Urinary bladder (tissue), 4 donors: Measurements from ENCODE around the gene HAPLN3. TPM values are rescaled to one million over a fixed set of nuclear protein-coding genes. Genes with fewer than 3 reads are reported as not detected.

Experiments
- DNase-seq: peaks from one replicate; pipeline ENCODE4 v3.0.0-alpha.2; 2015; ENCODE audit errors: extremely low spot score
- H3K27ac ChIP-seq: one replicate; pipeline ENCODE4 v1.5.1; 2013; ENCODE audit warnings: low read depth, mild to moderate bottlenecking, moderate library complexity
- H3K36me3 ChIP-seq: one replicate; pipeline ENCODE4 v1.6.1; 2013; ENCODE audit warnings: mild to moderate bottlenecking, moderate library complexity; ENCODE audit not compliant: insufficient read depth
- H3K4me1 ChIP-seq: one replicate; pipeline ENCODE4 v1.6.1; 2013; ENCODE audit warnings: mild to moderate bottlenecking, moderate library complexity; ENCODE audit not compliant: insufficient read depth
- H3K4me3 ChIP-seq: one replicate; pipeline ENCODE4 v1.5.1; 2013; ENCODE audit warnings: low read depth, low read length
- WGBS: extraction: QIAGEN DNeasy Blood & Tissue Kit; methylation state at CpG from one replicate; pipeline ENCODE4 v1.1.7; 2013; 5-methylcytosine and 5-hydroxymethylcytosine counted together
- polyA plus RNA-seq: library from polyadenylated mRNA; stranded (reverse); fragments of 200-250 nt; gene quantifications from one replicate; pipeline ENCODE4 v1.2.3, GENCODE V29; 2013
- total RNA-seq: library from RNA; depleted of rRNA; stranded (reverse); fragments of >200 nt; gene quantifications from one replicate; pipeline ENCODE4 v1.2.3, GENCODE V29; 2014
- donor health status: healthy with polysubstance abuse.
- donor health status: healthy.

Gene HAPLN3
- total and polyA plus RNA-seq, 2 donors, result 6.6 to 9.2 TPM

GRCh38 chr15:88896333-88897033 lies 1.1 kb upstream of the HAPLN3 start:
- H3K4me1 ChIP-seq, result peaks cover 3% of the 10 kb centered on the region
- WGBS, result 84% methylated on average over 8 of the region's 8 CpGs
- H3K4me3 ChIP-seq, result no peak overlapping the region
- DNase-seq, result no peak
- no peaks in the 10 kb centered on the region for H3K36me3 ChIP-seq
- no peak overlapping the region for H3K27ac ChIP-seq

DNA sequence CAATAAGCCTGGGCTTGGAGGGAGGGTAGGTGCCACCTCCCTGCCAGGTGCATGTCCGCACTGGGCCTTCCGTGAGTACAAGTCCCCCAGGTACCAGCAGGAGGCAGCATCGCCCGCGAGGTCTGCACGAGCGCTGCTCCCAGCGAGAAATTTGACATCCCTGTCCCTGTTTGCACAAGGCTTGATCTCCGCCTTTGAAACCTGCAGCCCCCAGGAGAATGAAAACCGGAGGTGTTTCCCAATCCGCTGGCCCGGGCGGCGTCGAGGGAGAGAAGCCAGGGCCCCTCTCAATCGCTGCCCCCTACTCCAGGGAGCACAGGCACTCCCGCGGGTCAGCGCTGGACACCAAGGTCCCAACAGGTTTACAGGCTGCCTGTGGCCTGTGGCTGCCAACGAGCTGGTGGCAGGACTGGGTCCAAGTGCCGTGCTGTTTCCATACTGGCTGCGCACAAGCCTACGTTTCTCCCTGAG lies 961 bp downstream of the HAPLN3 start:
- H3K4me3 ChIP-seq, result peak overlapping the region; percentile 36
- no peaks in the 10 kb centered on the region for H3K36me3 ChIP-seq
- no peak for DNase-seq
- peaks cover 3% of the 10 kb centered on the region for H3K4me1 ChIP-seq
- H3K27ac ChIP-seq, result no peak overlapping the region
- 3% methylated on average over 23 of the region's 23 CpGs for WGBS

DNA sequence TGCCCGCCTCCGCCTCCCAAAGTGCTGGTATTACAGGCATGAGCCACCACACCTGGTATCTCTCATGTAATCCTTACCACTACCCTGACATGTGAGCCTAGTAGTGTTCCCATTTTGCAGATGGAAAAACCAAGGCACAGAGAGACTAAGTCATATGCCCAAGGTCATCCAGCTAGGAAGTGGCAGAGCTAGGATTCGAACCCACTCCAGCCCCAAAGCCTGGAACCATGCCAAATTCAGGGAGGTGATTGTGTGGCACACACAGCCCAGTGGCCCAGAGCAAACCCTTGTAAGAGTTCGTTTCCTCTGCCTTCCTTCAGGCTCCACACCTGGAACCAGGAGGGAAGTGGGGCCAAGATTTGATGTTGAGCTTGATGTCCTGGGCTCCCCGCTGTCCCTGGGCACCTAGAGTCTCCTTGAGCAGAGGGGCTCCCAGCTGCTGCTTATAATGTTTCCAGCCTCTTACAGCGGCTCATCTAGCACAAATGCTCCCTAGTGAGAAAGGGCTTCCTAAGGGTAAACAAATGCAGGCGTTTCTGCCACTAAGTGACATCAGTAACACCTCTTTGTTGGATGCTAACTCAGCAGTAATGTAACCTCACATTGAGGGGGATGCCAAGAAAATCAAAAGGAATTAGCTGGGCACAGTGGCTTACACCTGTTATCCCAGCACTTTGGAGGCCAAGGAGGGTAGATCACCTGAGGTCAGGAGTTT lies 3.6 kb downstream of the HAPLN3 start:
- H3K27ac ChIP-seq, result no peak overlapping the region
- 80% methylated on average over 7 of the region's 7 CpGs for WGBS
- DNase-seq, result no peak
- no peaks in the 10 kb centered on the region for H3K36me3 ChIP-seq
- no peak overlapping the region for H3K4me3 ChIP-seq
- H3K4me1 ChIP-seq, result no peaks in the 10 kb centered on the region

DNA sequence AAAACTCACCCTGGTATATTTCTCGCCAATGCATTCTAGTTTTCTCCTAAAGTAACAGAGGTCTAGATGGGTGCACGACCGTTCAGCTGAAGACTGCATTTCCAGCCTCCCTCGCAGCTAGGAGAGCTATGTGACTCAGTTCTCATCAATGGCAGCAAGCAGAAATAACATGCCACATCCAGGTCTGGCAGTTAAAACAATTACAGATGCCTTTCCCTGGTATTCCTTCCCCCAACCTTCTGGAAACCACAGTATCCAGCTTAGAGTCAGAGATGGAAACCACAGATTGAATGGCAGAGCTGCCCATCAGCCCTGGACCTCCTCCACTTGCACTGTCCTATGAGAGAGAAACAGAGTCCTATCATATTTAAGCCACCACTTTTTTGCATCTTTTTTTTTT lies 4.8 kb downstream of the HAPLN3 start:
- 85% methylated on average over 4 of the region's 4 CpGs for WGBS
- no peak for DNase-seq
- H3K27ac ChIP-seq, result no peak overlapping the region

GRCh38 chr15:88888719-88889118 lies 6.6 kb downstream of the HAPLN3 start:
- Histone ChIP-seq H3K36me3 (no peaks in the 10 kb centered on the region), H3K4me3 (no peak overlapping the region), H3K4me1 (no peaks in the 10 kb centered on the region), H3K27ac (no peak overlapping the region)
- no peak for DNase-seq
- 94% methylated on average over 5 of the region's 5 CpGs for WGBS

More for the DNA sequence above, 4.8 kb downstream of the HAPLN3 start:
- H3K36me3 ChIP-seq, result no peaks in the 10 kb centered on the region
- no peaks in the 10 kb centered on the region for H3K4me1 ChIP-seq
- H3K4me3 ChIP-seq, result no peak overlapping the region

DNA sequence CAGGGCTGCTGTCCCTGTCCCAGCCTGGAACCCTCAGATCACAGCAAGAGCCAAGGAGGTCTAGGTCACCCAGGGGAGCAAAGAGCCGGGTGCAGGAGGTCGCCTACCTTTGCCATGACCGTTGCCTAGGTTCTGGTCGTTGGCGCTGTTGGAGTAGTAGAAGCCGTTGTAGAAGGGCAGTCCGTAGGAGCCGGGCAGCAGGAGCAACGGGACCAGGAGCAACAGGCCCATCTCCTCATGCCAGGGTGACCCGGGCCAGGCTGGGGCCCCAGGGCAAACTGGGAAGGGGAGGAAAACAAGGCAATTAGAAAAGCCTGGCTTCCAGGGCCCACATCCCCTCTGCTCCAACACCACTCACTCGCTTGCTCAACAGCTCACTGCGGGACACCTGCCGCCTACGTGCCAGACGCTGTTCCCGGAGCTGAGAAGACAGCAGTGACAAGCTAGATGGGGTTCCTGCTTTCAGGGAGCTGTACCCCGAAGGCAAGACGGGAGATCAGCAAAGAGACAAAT lies 8.2 kb downstream of the HAPLN3 start:
- no peak for DNase-seq
- WGBS, result 90% methylated on average over 18 of the region's 18 CpGs
- no peaks in the 10 kb centered on the region for H3K36me3 ChIP-seq
- H3K4me3 ChIP-seq, result no peak overlapping the region
- no peaks in the 10 kb centered on the region for H3K4me1 ChIP-seq
- no peak overlapping the region for H3K27ac ChIP-seq

DNA sequence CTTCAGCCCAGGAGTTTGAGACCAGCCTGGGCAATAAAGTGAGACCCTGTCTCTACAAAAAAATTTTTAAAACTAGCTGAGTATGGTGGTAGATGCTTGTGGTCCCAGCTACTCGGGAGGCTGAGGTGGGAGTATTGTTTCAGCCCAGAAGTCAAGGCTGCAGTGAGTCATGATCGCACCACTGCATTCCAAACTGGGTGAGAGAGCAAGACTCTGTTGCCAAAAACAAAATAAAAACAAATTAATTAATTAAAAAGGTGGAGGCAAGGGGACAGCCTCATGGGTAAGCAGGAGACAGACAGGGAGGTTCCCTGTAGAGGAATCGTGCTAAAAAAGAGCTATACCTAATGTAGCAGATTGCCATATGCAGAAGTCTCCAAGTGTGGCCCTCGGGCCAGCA lies 12.6 kb downstream of the HAPLN3 start:
- Histone ChIP-seq H3K4me3 (no peak overlapping the region), H3K4me1 (no peaks in the 10 kb centered on the region), H3K36me3 (no peaks in the 10 kb centered on the region), H3K27ac (no peak overlapping the region)
- DNase-seq, result no peak
- WGBS, result 84% methylated on average over 4 of the region's 4 CpGs

- no peaks in the 10 kb centered on the region for H3K36me3 ChIP-seq
- WGBS, result 98% methylated on average over 3 of the region's 3 CpGs
- H3K4me1 ChIP-seq, result no peaks in the 10 kb centered on the region
- no peak for DNase-seq
- H3K27ac ChIP-seq, result no peak overlapping the region
- no peak overlapping the region for H3K4me3 ChIP-seq
These were observed 13.6 kb downstream of the HAPLN3 start for GRCh38 chr15:88881775-88882174.

DNA sequence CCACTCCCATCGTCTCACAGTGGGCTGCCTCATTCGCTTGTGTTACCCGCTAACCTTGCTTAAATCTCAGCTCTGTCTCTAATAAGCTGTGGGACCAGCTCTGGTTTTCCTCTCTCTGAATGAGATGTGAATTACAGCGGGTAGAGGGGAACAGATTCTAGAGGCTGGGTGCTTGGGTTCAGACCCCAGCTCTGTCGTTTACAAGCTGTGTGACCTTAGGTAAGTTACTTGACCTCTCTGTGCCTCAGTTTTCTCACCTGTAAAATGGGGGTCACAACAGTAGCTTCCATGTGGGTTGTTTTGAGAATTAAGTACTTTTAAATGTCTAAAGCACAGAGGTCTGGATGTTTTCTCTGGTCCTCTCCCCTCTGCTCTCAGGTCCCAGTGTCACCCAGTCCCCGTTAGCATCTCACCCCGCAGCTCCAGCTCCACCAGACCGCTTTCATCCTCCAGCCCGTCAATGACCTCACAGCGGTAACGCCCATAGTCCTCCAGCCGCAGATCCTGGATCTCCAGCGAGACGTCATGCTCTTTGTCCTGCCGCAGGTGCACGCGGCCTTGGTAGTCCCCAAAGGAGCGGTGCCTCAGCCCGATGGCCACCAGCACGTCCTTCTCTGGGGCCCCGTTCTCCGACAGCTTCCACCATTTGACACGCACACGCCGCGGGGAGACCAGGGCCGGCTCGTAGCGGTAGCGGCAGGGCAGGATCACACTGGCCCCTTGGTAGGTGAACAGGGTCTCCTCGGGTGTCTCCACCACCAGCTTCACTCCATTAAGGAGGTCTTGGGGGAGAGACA lies 14.2 kb downstream of the HAPLN3 start:
- DNase-seq, result no peak
- H3K27ac ChIP-seq, result no peak overlapping the region
- no peaks in the 10 kb centered on the region for H3K36me3 ChIP-seq
- no peaks in the 10 kb centered on the region for H3K4me1 ChIP-seq
- no peak overlapping the region for H3K4me3 ChIP-seq
- WGBS, result 96% methylated on average over 31 of the region's 31 CpGs

DNA sequence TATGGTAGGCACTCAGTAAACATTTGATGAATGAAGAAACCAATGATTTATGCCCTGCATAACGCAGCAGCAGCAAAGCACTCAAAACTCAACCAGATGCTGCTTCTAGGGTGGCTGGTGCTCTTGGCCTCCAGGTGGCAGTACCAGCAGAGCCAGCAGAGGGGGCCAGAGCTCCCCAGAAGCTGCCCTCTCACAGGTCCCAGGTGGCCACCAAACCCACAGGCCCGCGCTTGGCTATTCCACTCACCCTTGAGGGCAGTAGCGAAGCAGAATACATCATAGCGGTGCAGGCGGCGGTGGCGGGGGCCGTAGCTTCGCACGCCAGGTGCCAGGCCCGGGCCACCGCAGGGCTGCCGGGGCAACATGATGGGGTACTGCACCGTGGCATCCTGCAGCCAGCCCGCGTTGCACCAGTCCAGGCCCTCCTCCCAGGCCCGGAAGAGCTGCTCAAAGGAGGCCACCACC lies 16.6 kb downstream of the HAPLN3 start:
- H3K36me3 ChIP-seq, result no peaks in the 10 kb centered on the region
- no peaks in the 10 kb centered on the region for H3K4me1 ChIP-seq
- H3K27ac ChIP-seq, result no peak overlapping the region
- DNase-seq, result no peak
- no peak overlapping the region for H3K4me3 ChIP-seq
- WGBS, result 75% methylated on average over 18 of the region's 18 CpGs

DNA sequence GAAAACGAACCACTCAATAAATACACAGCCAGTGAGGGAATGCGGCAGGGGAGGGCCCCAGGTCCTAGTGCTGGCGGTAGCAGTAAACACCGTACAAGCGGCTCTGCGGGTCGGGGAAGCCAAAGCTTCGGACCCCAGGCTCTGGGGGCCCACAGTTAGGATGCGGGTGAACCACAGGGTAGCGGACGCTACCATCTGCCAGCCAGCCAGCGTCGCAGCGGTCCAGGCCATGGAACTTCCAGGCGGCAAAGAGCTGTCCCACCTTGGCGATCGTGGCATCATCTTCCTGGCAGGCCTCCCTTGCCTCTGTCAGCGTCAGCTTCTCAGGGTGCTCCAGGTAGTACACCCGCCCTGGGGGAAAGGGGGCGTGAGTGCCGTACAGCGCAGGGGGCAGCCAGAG lies 17.4 kb downstream of the HAPLN3 start:
- Histone ChIP-seq H3K27ac (no peak overlapping the region), H3K36me3 (no peaks in the 10 kb centered on the region), H3K4me1 (no peaks in the 10 kb centered on the region), H3K4me3 (no peak overlapping the region)
- WGBS, result 86% methylated on average over 22 of the region's 22 CpGs
- no peak for DNase-seq

- Histone ChIP-seq H3K4me3 (no peak overlapping the region), H3K4me1 (no peaks in the 10 kb centered on the region), H3K27ac (no peak overlapping the region), H3K36me3 (no peaks in the 10 kb centered on the region)
- no peak for DNase-seq
- 92% methylated on average over 11 of the region's 11 CpGs for WGBS
These were observed 17.9 kb downstream of the HAPLN3 start for GRCh38 chr15:88877415-88877814.

DNA sequence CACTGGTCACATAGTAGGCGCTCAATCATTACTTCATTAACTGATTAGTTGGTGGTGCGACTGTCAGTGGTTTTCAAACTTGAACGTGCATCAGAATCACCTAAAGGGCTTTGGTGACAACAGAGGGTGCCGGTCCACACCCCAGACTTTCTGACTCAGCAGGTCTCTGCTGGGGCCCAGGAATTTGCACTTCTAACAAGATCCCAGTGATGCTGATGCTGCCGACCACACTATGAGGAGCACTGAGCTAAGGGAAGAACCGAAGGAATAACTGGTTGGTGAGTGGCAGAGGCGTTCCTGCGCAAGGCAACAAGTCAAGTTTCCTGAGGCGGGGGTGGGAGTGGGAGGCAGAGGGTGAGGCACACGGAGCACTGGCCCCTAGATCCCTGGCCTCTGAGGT lies 18.8 kb downstream of the HAPLN3 start:
- H3K4me1 ChIP-seq, result no peaks in the 10 kb centered on the region
- DNase-seq, result no peak
- H3K27ac ChIP-seq, result no peak overlapping the region
- H3K4me3 ChIP-seq, result no peak overlapping the region
- no peaks in the 10 kb centered on the region for H3K36me3 ChIP-seq
- 84% methylated on average over 10 of the region's 10 CpGs for WGBS
